Right forelimb (tissue), 1 donor: ENCODE measurements around the gene NPAS2.

ENCODE experiments used
- DNase-seq: peaks from one replicate; pipeline ENCODE4 v3.0.0-alpha.2; 2018

Gene NPAS2, protein sequence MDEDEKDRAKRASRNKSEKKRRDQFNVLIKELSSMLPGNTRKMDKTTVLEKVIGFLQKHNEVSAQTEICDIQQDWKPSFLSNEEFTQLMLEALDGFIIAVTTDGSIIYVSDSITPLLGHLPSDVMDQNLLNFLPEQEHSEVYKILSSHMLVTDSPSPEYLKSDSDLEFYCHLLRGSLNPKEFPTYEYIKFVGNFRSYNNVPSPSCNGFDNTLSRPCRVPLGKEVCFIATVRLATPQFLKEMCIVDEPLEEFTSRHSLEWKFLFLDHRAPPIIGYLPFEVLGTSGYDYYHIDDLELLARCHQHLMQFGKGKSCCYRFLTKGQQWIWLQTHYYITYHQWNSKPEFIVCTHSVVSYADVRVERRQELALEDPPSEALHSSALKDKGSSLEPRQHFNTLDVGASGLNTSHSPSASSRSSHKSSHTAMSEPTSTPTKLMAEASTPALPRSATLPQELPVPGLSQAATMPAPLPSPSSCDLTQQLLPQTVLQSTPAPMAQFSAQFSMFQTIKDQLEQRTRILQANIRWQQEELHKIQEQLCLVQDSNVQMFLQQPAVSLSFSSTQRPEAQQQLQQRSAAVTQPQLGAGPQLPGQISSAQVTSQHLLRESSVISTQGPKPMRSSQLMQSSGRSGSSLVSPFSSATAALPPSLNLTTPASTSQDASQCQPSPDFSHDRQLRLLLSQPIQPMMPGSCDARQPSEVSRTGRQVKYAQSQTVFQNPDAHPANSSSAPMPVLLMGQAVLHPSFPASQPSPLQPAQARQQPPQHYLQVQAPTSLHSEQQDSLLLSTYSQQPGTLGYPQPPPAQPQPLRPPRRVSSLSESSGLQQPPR

GRCh38 chr2:100819370-100820272 lies at the start of gene NPAS2:
NPAS2 (plus strand) TSS chr2:100820139; CDS start chr2:100904755, 84,616 bp downstream.
- DNase-seq = peak; percentile 73

DNA sequence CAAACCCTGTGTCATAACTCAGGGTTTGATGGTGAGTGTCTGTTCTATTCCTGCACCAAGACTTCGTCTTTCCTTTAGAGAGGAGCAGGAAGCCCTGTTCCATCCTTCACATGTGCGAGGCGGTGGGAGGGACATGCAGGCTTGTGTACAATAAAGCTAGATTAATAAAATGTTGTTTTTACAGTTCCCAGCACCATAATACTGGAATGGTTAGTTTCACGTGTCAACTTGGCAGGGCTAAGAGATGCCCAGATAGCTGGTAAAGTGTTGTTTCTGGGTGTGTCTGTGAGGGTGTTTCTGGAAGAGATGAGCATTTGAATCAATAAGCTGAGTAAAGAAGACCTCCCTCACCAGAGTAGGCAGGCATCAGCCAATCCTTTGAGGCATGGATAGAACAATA lies 48.8 kb upstream of the NPAS2 start:
- DNase-seq = no peak

DNA sequence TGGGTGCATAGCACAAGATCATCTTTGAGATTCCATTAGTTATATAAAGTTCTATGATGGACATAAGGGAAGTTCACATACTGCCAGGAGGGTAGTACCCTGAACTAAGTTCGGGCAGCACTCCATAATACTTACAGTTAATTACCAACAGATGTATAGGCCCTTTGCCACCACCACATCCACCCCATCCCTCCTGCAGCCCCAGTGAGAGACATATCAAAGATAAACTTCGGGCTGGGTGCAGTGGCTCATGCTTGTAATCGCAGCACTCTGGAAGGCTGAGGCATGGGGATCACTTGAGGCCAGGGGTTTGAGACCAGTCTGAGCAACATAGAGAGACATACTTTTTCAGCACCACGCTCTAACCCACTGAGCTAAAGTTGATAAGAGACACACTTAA lies 46.4 kb upstream of the NPAS2 start:
- DNase-seq = no peak

DNA sequence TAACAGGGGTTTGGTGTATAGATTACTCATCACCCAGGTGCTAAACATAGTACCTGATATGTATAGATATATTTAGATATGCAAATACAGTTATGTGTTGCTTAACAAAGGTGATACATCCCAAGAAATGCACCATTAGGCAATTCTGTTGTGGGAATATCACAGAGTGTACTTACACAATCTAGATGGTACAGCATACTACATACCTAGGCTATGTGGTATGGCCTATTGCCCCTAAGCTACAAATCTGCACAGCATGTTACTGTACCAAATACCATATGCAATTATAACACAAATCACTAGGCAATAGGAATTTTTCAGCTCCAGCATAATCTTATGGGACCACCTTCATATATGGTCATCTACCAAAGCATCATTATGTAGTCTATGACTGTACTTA lies 43.5 kb upstream of the NPAS2 start:
- no peak for DNase-seq

- DNase-seq = no peak
Measured at GRCh38 chr2:100778637-100779450, 41.1 kb upstream of the NPAS2 start.

- DNase-seq = no peak
Measured at GRCh38 chr2:100779908-100780202, 40.1 kb upstream of the NPAS2 start.

DNA sequence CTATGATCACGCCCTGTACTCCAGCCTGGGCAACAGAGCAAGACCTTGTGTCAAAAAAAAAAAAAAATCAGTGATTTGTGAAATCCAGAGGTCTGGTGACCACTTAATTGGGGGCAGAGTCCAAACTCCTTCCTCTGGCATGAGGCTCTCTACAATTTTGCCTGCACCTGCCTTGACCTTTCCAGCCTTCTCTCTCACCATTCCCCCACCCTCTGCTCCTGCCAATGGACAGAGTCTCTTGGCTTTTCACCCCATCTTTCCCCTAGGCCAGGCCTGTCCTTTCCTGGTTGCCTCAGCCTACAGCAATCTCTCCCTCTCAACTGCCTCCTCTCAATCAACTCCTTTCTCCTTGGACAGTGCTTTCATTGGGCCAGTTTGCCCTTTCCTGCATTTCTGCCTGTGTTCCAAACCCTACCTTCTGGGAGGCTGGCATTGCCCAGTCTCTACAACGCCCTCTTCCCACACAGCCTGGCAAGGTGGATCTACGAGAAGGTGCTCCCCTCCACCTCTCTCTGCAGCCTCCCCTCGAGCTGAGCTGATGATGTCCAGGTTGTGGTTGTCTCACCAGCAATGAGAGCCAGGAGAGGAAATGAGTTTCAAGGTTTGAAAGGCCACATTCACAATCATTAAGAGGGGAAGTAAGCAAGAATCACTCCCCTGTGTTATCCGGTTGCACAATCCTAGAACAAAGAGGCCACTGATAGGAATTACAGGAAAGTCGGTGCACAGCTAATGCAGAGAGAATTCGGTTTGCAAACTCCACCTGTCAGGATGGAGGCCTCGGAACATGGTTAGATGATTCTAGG lies 39.5 kb upstream of the NPAS2 start:
- no peak for DNase-seq

DNA sequence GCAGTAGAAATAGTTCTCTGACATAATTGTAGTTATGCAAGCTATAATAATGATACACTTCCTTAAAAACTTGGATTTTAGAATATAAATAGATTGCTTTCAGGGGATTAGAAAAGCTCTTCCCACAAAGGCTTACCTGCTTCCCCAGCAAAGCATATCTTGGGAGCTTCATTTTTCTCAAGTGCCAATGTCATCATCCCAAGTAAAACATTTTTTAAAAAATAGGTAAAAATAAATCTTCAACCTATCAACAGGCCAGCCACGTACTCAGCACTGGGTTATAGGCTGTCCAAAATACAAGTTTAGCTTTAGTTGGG lies 39.0 kb upstream of the NPAS2 start:
- DNase-seq = no peak

- DNase-seq = no peak
Measured at GRCh38 chr2:100781523-100782379, 38.2 kb upstream of the NPAS2 start.

- no peak for DNase-seq
Measured at GRCh38 chr2:100782380-100782878, 37.5 kb upstream of the NPAS2 start.

GRCh38 chr2:100783987-100784386 lies 36.0 kb upstream of the NPAS2 start:
- no peak for DNase-seq

DNA sequence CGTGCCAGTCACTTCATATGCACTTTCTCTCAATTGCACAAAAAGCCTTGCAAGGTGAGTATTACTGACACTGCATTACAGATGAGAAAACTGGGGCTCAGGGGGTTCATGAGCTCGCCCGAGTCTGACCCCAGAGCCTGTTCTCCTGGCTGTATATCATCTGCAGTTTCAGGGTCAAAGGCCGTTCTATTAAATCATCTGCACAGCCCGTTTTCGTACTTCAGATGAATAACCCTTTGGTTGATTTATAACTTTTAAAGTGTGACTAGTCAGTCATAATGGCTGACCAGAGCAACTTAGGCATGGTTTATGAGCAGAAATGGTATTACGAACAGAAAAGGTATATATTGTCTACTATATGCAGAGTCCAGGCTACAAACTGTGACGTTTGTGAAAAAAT lies 35.3 kb upstream of the NPAS2 start:
- no peak for DNase-seq

DNA sequence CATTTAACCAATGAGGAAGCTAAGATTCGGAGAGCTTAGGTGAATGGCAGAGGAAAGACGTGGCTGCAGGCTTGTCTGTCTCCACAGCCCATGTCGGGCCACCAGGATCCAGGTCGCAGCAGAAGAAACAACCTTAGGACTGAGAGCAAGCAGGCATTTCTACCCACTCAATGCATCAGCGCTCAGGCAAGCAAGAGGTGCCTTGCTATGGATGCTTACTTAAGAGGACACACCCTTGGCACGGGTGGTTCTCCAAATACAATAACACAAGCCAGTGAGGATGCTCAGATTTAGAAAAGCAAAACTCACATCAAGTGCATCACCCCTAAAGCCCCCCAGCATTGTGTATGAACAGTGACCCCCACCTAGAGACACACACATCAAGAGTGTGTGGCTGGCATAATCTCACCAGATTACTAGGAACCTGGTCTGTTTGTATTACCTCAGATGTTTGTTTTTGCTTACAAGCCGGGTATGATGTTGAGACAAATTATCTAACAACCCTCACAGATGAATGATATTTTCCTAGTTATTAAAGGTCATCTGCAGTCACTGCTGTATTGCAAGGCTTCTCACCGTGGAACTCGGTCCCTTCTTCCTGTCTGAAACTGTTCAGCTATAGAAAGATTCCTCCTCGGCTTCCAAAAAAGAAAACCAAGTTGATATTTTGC lies 34.2 kb upstream of the NPAS2 start:
- DNase-seq = no peak

GRCh38 chr2:100786297-100786658 lies 33.7 kb upstream of the NPAS2 start:
- no peak for DNase-seq

- no peak for DNase-seq
Measured at GRCh38 chr2:100786985-100787384, 33.0 kb upstream of the NPAS2 start.

DNA sequence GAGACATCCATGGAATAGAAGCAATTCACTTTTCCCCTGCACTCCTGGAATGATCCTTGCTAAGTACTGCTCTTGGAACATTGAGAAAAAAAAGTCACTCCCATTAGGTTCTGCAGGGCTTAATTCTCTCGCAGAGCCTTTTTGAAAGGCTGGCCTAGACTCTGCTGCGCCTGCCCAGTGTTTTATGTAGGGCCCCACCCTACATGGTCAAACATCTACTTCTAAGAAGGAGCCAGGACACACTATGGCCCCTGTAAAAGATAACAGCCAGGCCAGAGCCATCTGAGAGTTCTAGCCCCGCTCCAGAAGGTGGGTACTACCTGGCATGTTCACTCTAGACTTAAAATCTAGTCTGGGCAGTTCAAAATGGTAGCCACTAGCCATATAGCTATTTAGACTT lies 30.6 kb upstream of the NPAS2 start:
- DNase-seq = no peak

DNA sequence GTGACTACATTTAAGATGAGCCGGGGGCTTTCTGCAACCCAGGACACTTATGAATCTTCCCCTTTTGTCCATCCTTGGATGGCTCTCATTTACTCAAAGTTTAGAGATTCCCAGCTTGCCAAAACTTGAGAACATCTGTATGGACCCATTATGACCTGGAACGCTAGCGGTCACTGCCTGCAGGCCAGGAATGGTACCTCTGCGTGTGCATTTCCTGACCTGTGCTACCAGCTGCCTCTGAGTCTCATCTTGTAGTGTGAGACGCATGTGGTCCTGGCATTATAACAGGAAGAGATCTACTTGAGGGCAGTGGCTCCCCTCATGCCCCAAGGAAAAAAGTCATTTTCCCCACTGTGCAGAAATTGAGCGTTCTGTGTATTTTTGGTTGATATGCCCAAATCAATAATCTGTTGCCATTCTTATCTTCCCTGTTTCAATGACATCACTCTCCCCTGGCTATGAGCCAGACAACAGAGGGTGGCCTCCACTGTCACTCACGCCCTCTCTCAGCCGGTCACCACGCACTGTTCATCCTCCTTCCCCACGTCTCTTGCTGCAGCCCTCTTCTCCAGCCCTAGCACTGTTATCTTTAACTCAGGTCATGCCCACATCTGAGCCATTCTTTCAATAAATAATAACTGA lies 28.5 kb upstream of the NPAS2 start:
- no peak for DNase-seq

- no peak for DNase-seq
Measured at GRCh38 chr2:100791936-100792308, 28.0 kb upstream of the NPAS2 start.

- no peak for DNase-seq
Measured at GRCh38 chr2:100793220-100793619, 26.7 kb upstream of the NPAS2 start.

DNA sequence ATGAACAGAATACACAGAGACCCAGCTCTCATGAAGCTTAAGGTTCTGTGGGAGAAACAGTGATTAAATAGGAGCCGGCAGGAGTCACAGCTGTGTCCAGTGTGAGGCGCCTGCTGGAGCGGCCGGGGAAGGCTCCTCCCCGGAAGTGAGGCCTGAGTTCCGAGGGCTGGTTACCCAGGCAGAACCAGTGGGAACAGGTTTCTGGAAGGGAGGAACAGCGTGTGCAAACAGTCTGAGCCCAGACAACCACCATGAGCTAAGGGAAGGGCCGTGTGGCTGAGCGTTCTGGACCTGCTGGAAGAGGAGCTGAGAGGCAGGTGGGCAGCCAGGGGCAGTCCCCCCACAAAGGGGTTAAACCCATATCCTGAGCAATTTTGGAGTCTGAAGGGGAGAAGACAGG lies 26.0 kb upstream of the NPAS2 start:
- DNase-seq = no peak
